Sigmoid colon (tissue), 7 donors: Measurements from ENCODE around the gene THOC7. TPM values are rescaled to one million over a fixed set of nuclear protein-coding genes. Genes with fewer than 3 reads are reported as not detected.

Source experiments
- DNase-seq: peaks from one replicate; pipeline ENCODE4 v3.0.0-alpha.2; 2019
- H3K27ac ChIP-seq, 4 donors: fragments of 200-600 bp; sonication (generic); one replicate each; pipeline ENCODE4 v1.5.1; 2016 to 2019; ENCODE audit warnings: mild to moderate bottlenecking in 1 of 4
- H3K27me3 ChIP-seq, 3 donors: fragments of 200-600 bp; sonication (generic); one replicate each; pipeline ENCODE4 v1.5.1; 2019; ENCODE audit warnings: mild to moderate bottlenecking in 1 of 3
- H3K36me3 ChIP-seq, 4 donors: fragments of 200-600 bp; sonication (generic); one replicate each; pipeline ENCODE4 v1.5.1; 2016 to 2019
- H3K4me1 ChIP-seq, 4 donors: fragments of 200-600 bp; sonication (generic); one replicate each; pipeline ENCODE4 v1.5.1; 2017 to 2019
- H3K4me3 ChIP-seq, 4 donors: fragments of 200-600 bp; sonication (generic); one replicate each; pipeline ENCODE4 v1.5.1; 2017 to 2019; ENCODE audit warnings: mild to moderate bottlenecking in 2 of 4, moderate library complexity in 1 of 4
- H3K9me3 ChIP-seq, 4 donors: fragments of 200-600 bp in 3 of 4; sonication (generic) in 3 of 4; one replicate each; pipeline versions ENCODE4 v1.5.1 to v1.6.1; 2013 to 2019
- CTCF ChIP-seq, 4 experiments: fragments of 450-650 bp in 3 of 4; fragments of 200-600 bp in 1 of 4; IDR thresholded peaks; one replicate each; pipeline ENCODE4 v1.5.1; 2016 to 2019; ENCODE audit warnings: antibody characterized with exemption in 4 of 4, mild to moderate bottlenecking in 3 of 4, moderate library complexity in 2 of 4
- EP300 ChIP-seq, 4 donors: sonication (generic); formaldehyde crosslinking; IDR thresholded peaks; one replicate each; pipeline ENCODE4 v1.6.1; 2017; ENCODE audit warnings: antibody characterized with exemption in 4 of 4
- POLR2A ChIP-seq, 2 donors: fragments of 450-650 bp; IDR thresholded peaks; one replicate each; pipeline ENCODE4 v1.6.1; 2016; ENCODE audit warnings: antibody characterized with exemption in 2 of 2, mild to moderate bottlenecking in 2 of 2, moderate library complexity in 2 of 2
- POLR2AphosphoS5 ChIP-seq, 4 donors: sonication (generic); formaldehyde crosslinking; IDR thresholded peaks; one replicate each; pipeline ENCODE4 v1.6.1; 2017; ENCODE audit warnings: antibody characterized with exemption in 4 of 4
- WGBS, 2 donors: extraction: QIAGEN DNeasy Blood & Tissue Kit; methylation state at CpG; one replicate each; pipeline ENCODE4 v1.1.7; 2013; 5-methylcytosine and 5-hydroxymethylcytosine counted together
- intact Hi-C: fragments of 100-400 bp; cut with DNase I; formaldehyde crosslinking; loops from one replicate; pipeline ENCODE4 v1.15.1; 2023
- polyA plus RNA-seq, 3 donors: library from polyadenylated mRNA; stranded (reverse); fragments of 200-250 nt; gene quantifications; one replicate each; pipeline ENCODE4 v1.2.3, GENCODE V29; 2013
- total RNA-seq, 4 donors: library from RNA; depleted of rRNA; stranded (reverse); fragments of >200 nt; gene quantifications; one replicate each; pipeline ENCODE4 v1.1.0, GENCODE V29; 2016
- donor health status: healthy with polysubstance abuse.
- donor health status: Bipolar disorder and iron deficiency.
- donor health status: healthy.

Gene THOC7
- total and polyA plus RNA-seq, 7 donors = 59.7 to 129 (median 110) TPM

- H3K36me3 ChIP-seq = no peaks in the 10 kb centered on the region
These were observed 23.3 kb upstream of the THOC7 start for GRCh38 chr3:63886858-63887257.

GRCh38 chr3:63880653-63881052, 17.0 kb upstream of the THOC7 start:
- DNase-seq = no peak
- Histone ChIP-seq H3K9me3 (no peaks in the 10 kb centered on the region), H3K4me1 (peaks cover 0 to 48% (median 37%) of the 10 kb centered on the region in 4 donors), H3K4me3 (no peak overlapping the region), H3K27ac (no peak overlapping the region), H3K36me3 (no peaks in the 10 kb centered on the region), H3K27me3 (no peaks in the 10 kb centered on the region)
- TF ChIP-seq POLR2AphosphoS5 (IDR thresholded peaks at IDR 0.05) (no peak), CTCF (IDR thresholded peaks at IDR 0.05) (no peak), EP300 (IDR thresholded peaks at IDR 0.05) (no peak), POLR2A (IDR thresholded peaks at IDR 0.05) (no peak)
- intact Hi-C loops = no loop called here
- WGBS, 2 donors = 23 to 68% methylated on average over 5 of the region's 5 CpGs

More at GRCh38 chr3:63886858-63887257, 23.3 kb upstream of the THOC7 start:
- DNase-seq = no peak
- Histone ChIP-seq H3K27me3 (no peaks in the 10 kb centered on the region), H3K4me3 (no peak overlapping the region), H3K27ac (no peak overlapping the region), H3K9me3 (no peaks in the 10 kb centered on the region), H3K4me1 (peaks cover 0 to 25% (median 18%) of the 10 kb centered on the region in 4 donors)
- intact Hi-C loops = no loop called here
- TF ChIP-seq POLR2A (IDR thresholded peaks at IDR 0.05) = no peak
- TF ChIP-seq EP300 (IDR thresholded peaks at IDR 0.05) = no peak
- no peak for TF ChIP-seq CTCF (IDR thresholded peaks at IDR 0.05)
- 82 to 91% methylated on average over 3 of the region's 3 CpGs for WGBS, 2 donors

- DNase-seq = no peak
- Histone ChIP-seq H3K27ac (peak overlapping the region in 2 of 4 donors; percentile 33 to 44), H3K36me3 (no peaks in the 10 kb centered on the region), H3K4me1 (peaks cover 0 to 52% (median 39%) of the 10 kb centered on the region in 4 donors), H3K4me3 (no peak overlapping the region), H3K27me3 (no peaks in the 10 kb centered on the region), H3K9me3 (no peaks in the 10 kb centered on the region)
- TF ChIP-seq POLR2AphosphoS5 (IDR thresholded peaks at IDR 0.05) (no peak), EP300 (IDR thresholded peaks at IDR 0.05) (no peak), CTCF (IDR thresholded peaks at IDR 0.05) (no peak)
- intact Hi-C loops = no loop called here
- 64 to 67% methylated on average over 2 of the region's 2 CpGs for WGBS, 2 donors
These were observed 14.9 kb upstream of the THOC7 start for GRCh38 chr3:63878394-63879060.

- 91% methylated on average over 3 of the region's 3 CpGs for WGBS, 2 donors
- TF ChIP-seq POLR2AphosphoS5 (IDR thresholded peaks at IDR 0.05) (peak in 2 of 4 donors; percentile 46 to 50), CTCF (IDR thresholded peaks at IDR 0.05) (no peak)
- no peak for DNase-seq
- no peaks in the 10 kb centered on the region for H3K9me3 ChIP-seq
- peak overlapping the region in 2 of 4 donors; percentile 33 to 44 for H3K27ac ChIP-seq
- no peaks in the 10 kb centered on the region for H3K36me3 ChIP-seq
- intact Hi-C loops = no loop called here
- peaks cover 0 to 52% (median 39%) of the 10 kb centered on the region in 4 donors for H3K4me1 ChIP-seq
- H3K4me3 ChIP-seq = no peak overlapping the region
- H3K27me3 ChIP-seq = no peaks in the 10 kb centered on the region
These were observed 14.3 kb upstream of the THOC7 start for GRCh38 chr3:63877737-63878393.
